IMR-90 (cell line): Measurements from ENCODE around the gene GLRA3. TPM values are rescaled to one million over a fixed set of nuclear protein-coding genes. Genes with fewer than 3 reads are reported as not detected.

Source experiments
- ATAC-seq: fragments of 200-7000 bp; cut with Tn5 transposase; 2 replicates; pipeline ENCODE4 v1.9.1; 2020; ENCODE audit warnings: low read depth, mild to moderate bottlenecking, moderate library complexity
- BruUV-seq: library from RNA; stranded (reverse); fragments of 400-500 nt; replicated peaks from 2 replicates; lab custom pipeline; 2021; lab: Mats Ljungman, UMichigan
- CTCF ChIA-PET: fragments of 300-600 bp; formaldehyde crosslinking; extraction: SDS; loops from one replicate; lab custom pipeline; 2021; ENCODE audit warnings: antibody characterized with exemption; lab: Yijun Ruan, JAX
- POLR2A ChIA-PET: fragments of 300-600 bp; sonication (Branson Sonifier 250); formaldehyde crosslinking; loops from one replicate; lab custom pipeline; 2022; ENCODE audit warnings: antibody characterized with exemption; ENCODE audit not compliant: unreplicated experiment; lab: Charles Lee
- DNase-seq: peaks from one replicate; pipeline ENCODE4 v3.0.0; 2013
- H2AFZ ChIP-seq: replicated peaks from 2 replicates; pipeline ENCODE3; 2013; ENCODE audit warnings: low read length, mild to moderate bottlenecking; ENCODE audit not compliant: poor library complexity
- H2AK5ac ChIP-seq: 2 replicates; pipeline ENCODE4 v1.6.1; 2013; ENCODE audit warnings: low read depth, low read length, inconsistent platforms
- H2AK9ac ChIP-seq: replicated peaks from 2 replicates; pipeline ENCODE3; 2013; ENCODE audit warnings: mild to moderate bottlenecking, low read depth, low read length, moderate library complexity; ENCODE audit not compliant: poor library complexity
- H2BK120ac ChIP-seq: 2 replicates; pipeline ENCODE4 v1.6.1; 2013; ENCODE audit warnings: low read depth, low read length, inconsistent platforms
- H2BK15ac ChIP-seq: 3 replicates; pipeline ENCODE4 v1.6.1; 2013; ENCODE audit warnings: low read depth, low read length, inconsistent platforms
- H2BK20ac ChIP-seq: 2 replicates; pipeline ENCODE4 v1.6.1; 2013; ENCODE audit warnings: low read depth, mild to moderate bottlenecking, inconsistent platforms, low read length, moderate library complexity
- H2BK5ac ChIP-seq: 2 replicates; pipeline ENCODE4 v1.6.1; 2013; ENCODE audit warnings: mild to moderate bottlenecking, low read depth, low read length, inconsistent platforms; ENCODE audit not compliant: poor library complexity, severe bottlenecking
- H3K14ac ChIP-seq: replicated peaks from 2 replicates; pipeline ENCODE4 v1.6.1; 2013; ENCODE audit warnings: low read depth, low read length, inconsistent platforms
- H3K18ac ChIP-seq: 2 replicates; pipeline ENCODE4 v1.6.1; 2013; ENCODE audit warnings: low read depth, low read length, control low read depth
- H3K23ac ChIP-seq: 2 replicates; pipeline ENCODE4 v1.6.1; 2013; ENCODE audit warnings: low read depth, low read length, inconsistent platforms
- H3K27ac ChIP-seq: 2 replicates; pipeline ENCODE4 v1.5.1; 2013; ENCODE audit warnings: mild to moderate bottlenecking, control low read depth, low read length; ENCODE audit not compliant: insufficient read depth
- H3K27me3 ChIP-seq: 2 replicates; pipeline ENCODE4 v1.6.1; 2013; ENCODE audit warnings: low read length; ENCODE audit not compliant: control insufficient read depth, insufficient read depth
- H3K36me3 ChIP-seq: 2 replicates; pipeline ENCODE4 v1.6.1; 2013; ENCODE audit warnings: low read length, mixed read lengths; ENCODE audit not compliant: control insufficient read depth, insufficient read depth
- H3K4ac ChIP-seq: 2 replicates; pipeline ENCODE4 v1.6.1; 2013; ENCODE audit warnings: low read depth, low read length, inconsistent platforms
- H3K4me1 ChIP-seq: 2 replicates; pipeline ENCODE4 v1.6.1; 2013; ENCODE audit warnings: low read length, mixed read lengths; ENCODE audit not compliant: control insufficient read depth, insufficient read depth
- H3K4me2 ChIP-seq: 2 replicates; pipeline ENCODE4 v1.6.1; 2013; ENCODE audit warnings: low read depth, mild to moderate bottlenecking, control low read depth, low read length, moderate library complexity
- H3K4me3 ChIP-seq: 2 replicates; pipeline ENCODE4 v1.5.1; 2013; ENCODE audit warnings: low read depth, mild to moderate bottlenecking, control low read depth, low read length, moderate library complexity; ENCODE audit not compliant: insufficient read depth
- H3K56ac ChIP-seq: 2 replicates; pipeline ENCODE4 v1.6.1; 2013; ENCODE audit warnings: low read length, inconsistent platforms; ENCODE audit not compliant: insufficient read depth; ENCODE audit errors: extremely low read depth
- H3K79me1 ChIP-seq, 2 experiments: 2 replicates each; pipeline ENCODE4 v1.6.1; 2013; ENCODE audit warnings: low read length in 2 of 2, inconsistent platforms in 1 of 2, low read depth in 1 of 2
- H3K9ac ChIP-seq: 2 replicates; pipeline ENCODE4 v1.6.1; 2013; ENCODE audit warnings: low read depth, low read length, control low read depth
- H3K9me1 ChIP-seq: 2 replicates; pipeline ENCODE4 v1.6.1; 2013; ENCODE audit warnings: low read length, inconsistent platforms; ENCODE audit not compliant: insufficient read depth
- H3K9me3 ChIP-seq: 2 replicates; pipeline ENCODE4 v1.6.1; 2013; ENCODE audit warnings: low read length; ENCODE audit not compliant: control insufficient read depth, insufficient read depth
- H4K20me1 ChIP-seq: 2 replicates; pipeline ENCODE4 v1.6.1; 2013; ENCODE audit warnings: low read length, inconsistent platforms; ENCODE audit not compliant: insufficient read depth
- H4K5ac ChIP-seq: 2 replicates; pipeline ENCODE4 v1.6.1; 2013; ENCODE audit warnings: mild to moderate bottlenecking, low read depth, low read length, control low read depth
- H4K8ac ChIP-seq, 2 experiments: 2 replicates each; pipeline ENCODE4 v1.6.1; 2013; ENCODE audit warnings: low read depth in 2 of 2, low read length in 2 of 2, control low read depth in 1 of 2, inconsistent platforms in 1 of 2
- H4K91ac ChIP-seq: 2 replicates; pipeline ENCODE4 v1.6.1; 2013; ENCODE audit warnings: low read depth, low read length, inconsistent platforms; ENCODE audit not compliant: insufficient read depth
- BHLHE40 ChIP-seq: fragments of 150-350 bp; IDR thresholded peaks from 2 replicates; pipeline ENCODE4 v1.6.1; 2016; ENCODE audit warnings: mild to moderate bottlenecking, low read depth, low read length
- CEBPB ChIP-seq: IDR thresholded peaks from 2 replicates; pipeline ENCODE4 v1.6.1; 2012; ENCODE audit warnings: low read depth, low read length, improper control_type of control experiment
- CHD1 ChIP-seq: IDR thresholded peaks from 2 replicates; pipeline ENCODE4 v1.6.1; 2012; ENCODE audit warnings: low read depth, low read length, improper control_type of control experiment
- ELK1 ChIP-seq: fragments of 150-350 bp; IDR thresholded peaks from 2 replicates; pipeline ENCODE4 v1.6.1; 2016; ENCODE audit warnings: low read depth, mild to moderate bottlenecking, low read length, moderate library complexity, borderline replicate concordance
- FOS ChIP-seq: fragments of 150-350 bp; IDR thresholded peaks from 2 replicates; pipeline ENCODE4 v1.6.1; 2016; ENCODE audit warnings: low read depth, low read length
- MAFK ChIP-seq: IDR thresholded peaks from 2 replicates; pipeline ENCODE4 v1.6.1; 2012; ENCODE audit warnings: low read depth, low read length, improper control_type of control experiment
- MAZ ChIP-seq: IDR thresholded peaks from 2 replicates; pipeline ENCODE4 v1.6.1; 2012; ENCODE audit warnings: low read depth, mild to moderate bottlenecking, low read length, improper control_type of control experiment, moderate library complexity, borderline replicate concordance
- MXI1 ChIP-seq: IDR thresholded peaks from 2 replicates; pipeline ENCODE4 v1.6.1; 2012; ENCODE audit warnings: low read depth, mild to moderate bottlenecking, low read length, moderate library complexity, borderline replicate concordance
- NFE2L2 ChIP-seq: fragments of 150-350 bp; IDR thresholded peaks from 2 replicates; pipeline ENCODE4 v1.6.1; 2016; ENCODE audit warnings: low read depth, mild to moderate bottlenecking, low read length
- RAD21 ChIP-seq: IDR thresholded peaks from 2 replicates; pipeline ENCODE4 v1.6.1; 2012; ENCODE audit warnings: low read length, improper control_type of control experiment
- RCOR1 ChIP-seq: IDR thresholded peaks from 2 replicates; pipeline ENCODE4 v1.6.1; 2012; ENCODE audit warnings: mild to moderate bottlenecking, low read length, improper control_type of control experiment; ENCODE audit not compliant: insufficient replicate concordance
- RFX5 ChIP-seq: IDR thresholded peaks from 2 replicates; pipeline ENCODE4 v1.8.0; 2012; ENCODE audit warnings: low read depth, mild to moderate bottlenecking, low read length, moderate library complexity
- WGBS, 2 experiments: methylation state at CpG; one replicate each; pipeline versions ENCODE4 v1.1.5 to v1.1.7; 2013; ENCODE audit warnings: missing lambda C conversion rate in 2 of 2; ENCODE audit not compliant: insufficient read length in 1 of 2; ENCODE audit errors: extremely low coverage in 2 of 2; 5-methylcytosine and 5-hydroxymethylcytosine counted together
- dilution Hi-C: fragments of 300-500 bp; cut with HindIII; formaldehyde crosslinking; loops from one replicate; pipeline ENCODE4 v1.14.3; 2018; ENCODE audit warnings: low sequenced_read_pairs; ENCODE audit not compliant: unreplicated experiment
- in situ Hi-C: fragments of 300-500 bp; cut with MboI; formaldehyde crosslinking; loops from 3 replicates; pipeline ENCODE4 v1.14.3; 2019; ENCODE audit warnings: low sequenced_read_pairs, inconsistent platforms, mixed read lengths
- intact Hi-C: fragments of 100-400 bp; cut with micrococcal nuclease; formaldehyde crosslinking; loops from 2 replicates; pipeline ENCODE4 v1.10.0; 2022
- polyA plus RNA-seq, 3 experiments: library from polyadenylated mRNA; depleted of rRNA; stranded (reverse); fragments of >200 nt; gene quantifications; 2 replicates each; pipeline ENCODE4 v1.2.3, GENCODE V29; 2012; ENCODE audit warnings: low replicate concordance in 1 of 3
- total RNA-seq: library from RNA; depleted of rRNA; stranded (reverse); fragments of >200 nt; gene quantifications from 2 replicates; pipeline ENCODE4 v1.2.3, GENCODE V29; 2012
- TF ChIP-seq, protein P1 (sequence below): conservative IDR thresholded peaks from 2 replicates; pipeline ENCODE4 v1.5.1; 2012; ENCODE audit warnings: mild to moderate bottlenecking, low read depth, low read length, improper control_type of control experiment

Gene GLRA3
- total and polyA plus RNA-seq, 2 of the 4 experiments (the other 2 are of a cell fraction) = not detected

DNA sequence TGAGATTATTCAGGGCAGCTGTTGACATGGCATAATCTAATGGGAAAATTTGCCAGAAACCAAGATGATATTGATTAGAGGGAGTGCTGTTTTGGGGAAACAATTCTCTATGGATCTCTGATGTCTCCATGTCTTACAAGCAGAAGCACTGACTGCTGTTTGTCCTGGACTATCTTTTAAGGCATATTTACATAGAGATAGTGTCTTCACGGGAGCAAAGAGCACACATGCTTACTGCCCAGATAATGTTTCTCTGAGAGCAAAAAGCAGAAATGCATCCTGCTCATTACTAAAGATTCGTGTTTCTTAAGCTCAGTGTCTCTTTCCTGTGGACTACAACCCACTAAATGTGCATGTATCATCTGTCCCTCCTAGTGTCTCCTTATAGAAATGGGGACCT, 41.3 kb upstream of the GLRA3 start:
- TF ChIP-seq NFE2L2 = no peak
- no peak for TF ChIP-seq FOS
- no peak for TF ChIP-seq CEBPB
- no peak for TF ChIP-seq RAD21
- no peak for TF ChIP-seq BHLHE40
- TF ChIP-seq MXI1 = no peak
- TF ChIP-seq, protein P1, sequence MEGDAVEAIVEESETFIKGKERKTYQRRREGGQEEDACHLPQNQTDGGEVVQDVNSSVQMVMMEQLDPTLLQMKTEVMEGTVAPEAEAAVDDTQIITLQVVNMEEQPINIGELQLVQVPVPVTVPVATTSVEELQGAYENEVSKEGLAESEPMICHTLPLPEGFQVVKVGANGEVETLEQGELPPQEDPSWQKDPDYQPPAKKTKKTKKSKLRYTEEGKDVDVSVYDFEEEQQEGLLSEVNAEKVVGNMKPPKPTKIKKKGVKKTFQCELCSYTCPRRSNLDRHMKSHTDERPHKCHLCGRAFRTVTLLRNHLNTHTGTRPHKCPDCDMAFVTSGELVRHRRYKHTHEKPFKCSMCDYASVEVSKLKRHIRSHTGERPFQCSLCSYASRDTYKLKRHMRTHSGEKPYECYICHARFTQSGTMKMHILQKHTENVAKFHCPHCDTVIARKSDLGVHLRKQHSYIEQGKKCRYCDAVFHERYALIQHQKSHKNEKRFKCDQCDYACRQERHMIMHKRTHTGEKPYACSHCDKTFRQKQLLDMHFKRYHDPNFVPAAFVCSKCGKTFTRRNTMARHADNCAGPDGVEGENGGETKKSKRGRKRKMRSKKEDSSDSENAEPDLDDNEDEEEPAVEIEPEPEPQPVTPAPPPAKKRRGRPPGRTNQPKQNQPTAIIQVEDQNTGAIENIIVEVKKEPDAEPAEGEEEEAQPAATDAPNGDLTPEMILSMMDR = no peak
- TF ChIP-seq ELK1 = no peak
- no peak for TF ChIP-seq MAZ
- no peak for TF ChIP-seq MAFK
- no peak for TF ChIP-seq RFX5
- TF ChIP-seq CHD1 = no peak
- TF ChIP-seq RCOR1 = no peak
- dilution Hi-C loops (no loop called here), in situ Hi-C loops (no loop called here), intact Hi-C loops (no loop called here)
- Histone ChIP-seq H4K91ac (no peak overlapping the region), H3K79me1 (no peaks in the 10 kb centered on the region), H2BK120ac (no peak overlapping the region), H2BK15ac (no peak overlapping the region), H2BK20ac (no peak overlapping the region), H2AK9ac (no peak overlapping the region), H3K56ac (no peak overlapping the region), H3K27me3 (no peaks in the 10 kb centered on the region), H3K4me2 (no peak overlapping the region), H2AFZ (no peak overlapping the region), H3K27ac (no peak overlapping the region), H4K20me1 (no peaks in the 10 kb centered on the region), H4K5ac (no peak overlapping the region), H3K4me1 (no peaks in the 10 kb centered on the region), H3K23ac (no peak overlapping the region), H2BK5ac (no peak overlapping the region), H3K18ac (no peak overlapping the region), H3K9ac (no peak overlapping the region), H3K36me3 (no peaks in the 10 kb centered on the region), H3K9me1 (no peaks in the 10 kb centered on the region), H3K14ac (no peak overlapping the region), H3K9me3 (peaks cover 5% of the 10 kb centered on the region; the same call in 1 of the 2 replicates), H4K8ac (no peak overlapping the region), H2AK5ac (no peak overlapping the region), H3K4me3 (no peak overlapping the region), H3K4ac (no peak overlapping the region)
- DNase-seq (no peak), ATAC-seq (no peak)
- WGBS, 2 experiments = no CpG with 5 or more reads among the region's 2 CpGs
- no TSS peak for BruUV-seq
- CTCF ChIA-PET = no interaction called here
- POLR2A ChIA-PET = no interaction called here
